ENCODE results near the gene NRIP3.

NRIP3 gene

GRCh38 chr11:8964324-8965320 lies 39.2 kb downstream of the NRIP3 start, which contains the start of gene TMEM9B:
Gene TMEM9B (minus strand): TSS chr11:8964442. CDS start chr11:8964313, 129 bp downstream.
- H3K4me3 ChIP-seq (ENCODE audit: low read length), result peak within 1 kb of the TSS; percentile 75
- H3K27me3 ChIP-seq (ENCODE audit: control insufficient read depth, insufficient read depth, low read length), result no peaks in the 10 kb centered on the region
- no peaks in the 10 kb centered on the region for H3K36me3 ChIP-seq (ENCODE audit: control insufficient read depth, low read depth, low read length)
- H3K9ac ChIP-seq (ENCODE audit: low read length), result peak within 1 kb of the TSS; percentile 63
- H3K27ac ChIP-seq (ENCODE audit: low read length), result no peak within 1 kb of the TSS
- H3K9me3 ChIP-seq (ENCODE audit: control insufficient read depth, low read depth, low read length), result no peaks in the 10 kb centered on the region
- peaks cover 3% of the 10 kb centered on the region for H3K4me1 ChIP-seq (ENCODE audit: control insufficient read depth, low read depth, low read length)

GRCh38 chr11:8963569-8964323 lies 40.1 kb downstream of the NRIP3 start:
- no peaks in the 10 kb centered on the region for H3K27me3 ChIP-seq (ENCODE audit: control insufficient read depth, insufficient read depth, low read length)
- no peak overlapping the region for H3K27ac ChIP-seq (ENCODE audit: low read length)
- peak overlapping the region; percentile 63 for H3K9ac ChIP-seq (ENCODE audit: low read length)

GRCh38 chr11:8962841-8963240 lies 41.0 kb downstream of the NRIP3 start:
- Histone ChIP-seq H3K9me3 (ENCODE audit: control insufficient read depth, low read depth, low read length) (no peaks in the 10 kb centered on the region), H3K36me3 (ENCODE audit: control insufficient read depth, low read depth, low read length) (no peaks in the 10 kb centered on the region), H3K4me3 (ENCODE audit: low read length) (no peak overlapping the region), H3K27ac (ENCODE audit: low read length) (no peak overlapping the region), H3K4me1 (ENCODE audit: control insufficient read depth, low read depth, low read length) (peaks cover 5% of the 10 kb centered on the region), H3K27me3 (ENCODE audit: control insufficient read depth, insufficient read depth, low read length) (no peaks in the 10 kb centered on the region), H3K9ac (ENCODE audit: low read length) (no peak overlapping the region)

More at GRCh38 chr11:8963569-8964323, 40.1 kb downstream of the NRIP3 start:
- H3K4me3 ChIP-seq (ENCODE audit: low read length), result peak overlapping the region; percentile 75
- H3K9me3 ChIP-seq (ENCODE audit: control insufficient read depth, low read depth, low read length), result no peaks in the 10 kb centered on the region
- H3K4me1 ChIP-seq (ENCODE audit: control insufficient read depth, low read depth, low read length), result peaks cover 5% of the 10 kb centered on the region
- H3K36me3 ChIP-seq (ENCODE audit: control insufficient read depth, low read depth, low read length), result no peaks in the 10 kb centered on the region

- H3K9ac ChIP-seq (ENCODE audit: low read length), result no peak overlapping the region
- H3K27me3 ChIP-seq (ENCODE audit: control insufficient read depth, insufficient read depth, low read length), result no peaks in the 10 kb centered on the region
- H3K9me3 ChIP-seq (ENCODE audit: control insufficient read depth, low read depth, low read length), result no peaks in the 10 kb centered on the region
- H3K4me3 ChIP-seq (ENCODE audit: low read length), result no peak overlapping the region
- no peak overlapping the region for H3K27ac ChIP-seq (ENCODE audit: low read length)
- no peaks in the 10 kb centered on the region for H3K36me3 ChIP-seq (ENCODE audit: control insufficient read depth, low read depth, low read length)
- peaks cover 5% of the 10 kb centered on the region for H3K4me1 ChIP-seq (ENCODE audit: control insufficient read depth, low read depth, low read length)
Measured at GRCh38 chr11:8961401-8961800, 42.4 kb downstream of the NRIP3 start.

GRCh38 chr11:8959546-8960166 lies 44.1 kb downstream of the NRIP3 start:
- H3K9me3 ChIP-seq (ENCODE audit: control insufficient read depth, low read depth, low read length), result no peaks in the 10 kb centered on the region
- no peak overlapping the region for H3K27ac ChIP-seq (ENCODE audit: low read length)
- H3K4me3 ChIP-seq (ENCODE audit: low read length), result no peak overlapping the region
- no peaks in the 10 kb centered on the region for H3K27me3 ChIP-seq (ENCODE audit: control insufficient read depth, insufficient read depth, low read length)
- no peaks in the 10 kb centered on the region for H3K36me3 ChIP-seq (ENCODE audit: control insufficient read depth, low read depth, low read length)
- peaks cover 3% of the 10 kb centered on the region for H3K4me1 ChIP-seq (ENCODE audit: control insufficient read depth, low read depth, low read length)
- no peak overlapping the region for H3K9ac ChIP-seq (ENCODE audit: low read length)

- no peak overlapping the region for H3K9ac ChIP-seq (ENCODE audit: low read length)
- no peak overlapping the region for H3K4me3 ChIP-seq (ENCODE audit: low read length)
- no peak overlapping the region for H3K27ac ChIP-seq (ENCODE audit: low read length)
- H3K36me3 ChIP-seq (ENCODE audit: control insufficient read depth, low read depth, low read length), result peaks cover 4% of the 10 kb centered on the region
- H3K4me1 ChIP-seq (ENCODE audit: control insufficient read depth, low read depth, low read length), result peaks cover 3% of the 10 kb centered on the region
- no peaks in the 10 kb centered on the region for H3K27me3 ChIP-seq (ENCODE audit: control insufficient read depth, insufficient read depth, low read length)
- H3K9me3 ChIP-seq (ENCODE audit: control insufficient read depth, low read depth, low read length), result no peaks in the 10 kb centered on the region
Measured at GRCh38 chr11:8956860-8957259, 46.9 kb downstream of the NRIP3 start.

GRCh38 chr11:8948886-8949285 lies 54.9 kb downstream of the NRIP3 start:
- Histone ChIP-seq H3K4me1 (ENCODE audit: control insufficient read depth, low read depth, low read length) (no peaks in the 10 kb centered on the region), H3K4me3 (ENCODE audit: low read length) (no peak overlapping the region), H3K36me3 (ENCODE audit: control insufficient read depth, low read depth, low read length) (peaks cover 3% of the 10 kb centered on the region), H3K9ac (ENCODE audit: low read length) (no peak overlapping the region), H3K9me3 (ENCODE audit: control insufficient read depth, low read depth, low read length) (no peaks in the 10 kb centered on the region), H3K27me3 (ENCODE audit: control insufficient read depth, insufficient read depth, low read length) (no peaks in the 10 kb centered on the region), H3K27ac (ENCODE audit: low read length) (no peak overlapping the region)

- Histone ChIP-seq H3K4me3 (ENCODE audit: low read length) (no peak overlapping the region), H3K36me3 (ENCODE audit: control insufficient read depth, low read depth, low read length) (no peaks in the 10 kb centered on the region), H3K27me3 (ENCODE audit: control insufficient read depth, insufficient read depth, low read length) (no peaks in the 10 kb centered on the region), H3K4me1 (ENCODE audit: control insufficient read depth, low read depth, low read length) (no peaks in the 10 kb centered on the region), H3K9ac (ENCODE audit: low read length) (no peak overlapping the region), H3K27ac (ENCODE audit: low read length) (no peak overlapping the region), H3K9me3 (ENCODE audit: control insufficient read depth, low read depth, low read length) (no peaks in the 10 kb centered on the region)
Measured at GRCh38 chr11:8947230-8947943, 56.4 kb downstream of the NRIP3 start.

- no peak within 1 kb of the TSS for H3K4me3 ChIP-seq (ENCODE audit: low read length)
- no peaks in the 10 kb centered on the region for H3K4me1 ChIP-seq (ENCODE audit: control insufficient read depth, low read depth, low read length)
- no peak within 1 kb of the TSS for H3K27ac ChIP-seq (ENCODE audit: low read length)
- H3K27me3 ChIP-seq (ENCODE audit: control insufficient read depth, insufficient read depth, low read length), result no peaks in the 10 kb centered on the region
- no peaks in the 10 kb centered on the region for H3K9me3 ChIP-seq (ENCODE audit: control insufficient read depth, low read depth, low read length)
- H3K9ac ChIP-seq (ENCODE audit: low read length), result no peak within 1 kb of the TSS
- no peaks in the 10 kb centered on the region for H3K36me3 ChIP-seq (ENCODE audit: control insufficient read depth, low read depth, low read length)
Measured at GRCh38 chr11:8942518-8943066, 61.2 kb downstream of the NRIP3 start, which contains the start of gene ASCL3. Gene ASCL3 (minus strand): TSS chr11:8943016. CDS start chr11:8938161, 4,855 bp downstream.

GRCh38 chr11:8941341-8942103 lies 62.3 kb downstream of the NRIP3 start:
- Histone ChIP-seq H3K27me3 (ENCODE audit: control insufficient read depth, insufficient read depth, low read length) (no peaks in the 10 kb centered on the region), H3K9me3 (ENCODE audit: control insufficient read depth, low read depth, low read length) (no peaks in the 10 kb centered on the region), H3K4me1 (ENCODE audit: control insufficient read depth, low read depth, low read length) (no peaks in the 10 kb centered on the region), H3K36me3 (ENCODE audit: control insufficient read depth, low read depth, low read length) (no peaks in the 10 kb centered on the region), H3K4me3 (ENCODE audit: low read length) (no peak overlapping the region), H3K9ac (ENCODE audit: low read length) (no peak overlapping the region), H3K27ac (ENCODE audit: low read length) (no peak overlapping the region)

Measured in iPS-18a (cell line).